HG02798 (cell line): Measurements from ENCODE around the gene GPR22.

Experiments used
- ATAC-seq: cut with Tn5 transposase; IDR thresholded peaks from one replicate; pipeline ENCODE4 v1.9.1; 2021; ENCODE audit warnings: mild to moderate bottlenecking; ENCODE audit not compliant: unreplicated experiment, poor library complexity

Gene GPR22

DNA sequence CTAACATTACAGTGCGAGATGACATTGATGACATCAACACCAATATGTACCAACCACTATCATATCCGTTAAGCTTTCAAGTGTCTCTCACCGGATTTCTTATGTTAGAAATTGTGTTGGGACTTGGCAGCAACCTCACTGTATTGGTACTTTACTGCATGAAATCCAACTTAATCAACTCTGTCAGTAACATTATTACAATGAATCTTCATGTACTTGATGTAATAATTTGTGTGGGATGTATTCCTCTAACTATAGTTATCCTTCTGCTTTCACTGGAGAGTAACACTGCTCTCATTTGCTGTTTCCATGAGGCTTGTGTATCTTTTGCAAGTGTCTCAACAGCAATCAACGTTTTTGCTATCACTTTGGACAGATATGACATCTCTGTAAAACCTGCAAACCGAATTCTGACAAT, 4.3 kb downstream of the GPR22 start:
- no peak for ATAC-seq

DNA sequence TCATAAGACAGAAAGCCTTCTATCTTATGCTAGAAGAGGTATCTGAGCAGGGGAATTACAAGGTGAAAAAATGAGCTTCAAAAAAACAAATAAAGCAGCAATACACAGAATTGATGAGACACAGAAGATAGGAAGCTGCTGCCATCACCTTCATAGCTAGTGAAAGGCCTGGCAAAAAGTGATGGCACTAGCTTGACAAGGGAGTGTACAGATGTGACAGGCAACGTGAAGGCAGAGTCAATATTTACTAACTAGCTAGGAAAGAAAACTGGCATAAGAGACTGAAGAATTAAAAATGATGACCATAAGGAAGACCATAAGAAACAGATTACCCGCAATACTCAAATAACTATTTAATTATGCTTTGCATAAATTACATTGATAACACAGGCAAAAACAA, 9.4 kb downstream of the GPR22 start:
- ATAC-seq, result no peak

DNA sequence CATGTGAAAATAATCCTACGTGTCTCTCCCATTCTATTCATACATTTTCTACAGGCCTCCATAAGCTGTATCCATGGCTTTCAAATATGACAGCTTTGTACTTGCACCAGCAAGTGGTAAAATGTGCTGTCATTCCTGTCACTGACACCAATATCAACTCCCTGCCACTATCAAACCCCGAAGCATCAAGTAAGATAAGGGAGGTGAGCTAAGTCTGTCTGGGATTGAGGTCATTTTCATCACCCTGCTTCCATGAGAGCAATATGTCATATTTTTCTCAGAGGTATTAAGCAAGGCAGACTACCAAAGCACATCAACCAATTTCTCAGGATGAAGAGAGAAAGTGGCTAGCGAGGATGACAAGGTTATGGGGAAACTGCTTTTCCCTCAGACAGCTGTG, 11.1 kb downstream of the GPR22 start:
- no peak for ATAC-seq

DNA sequence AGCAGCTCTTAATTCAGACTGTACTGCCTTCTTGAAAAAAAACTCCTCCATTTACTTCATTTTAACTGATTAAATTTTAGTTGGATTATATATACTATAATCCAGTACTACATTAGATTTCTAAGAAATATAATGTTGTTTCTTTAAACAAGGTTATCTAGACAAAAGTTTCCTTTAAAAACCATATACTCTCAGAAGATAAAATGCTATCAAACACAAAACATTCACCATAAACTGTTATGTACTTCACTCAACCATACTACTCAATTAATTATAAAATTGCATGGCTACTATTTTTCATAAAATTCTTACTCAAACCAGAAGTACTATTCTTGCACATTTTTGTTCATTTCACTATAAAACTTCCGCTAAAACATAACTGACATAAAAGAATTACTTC, 12.7 kb downstream of the GPR22 start:
- ATAC-seq, result no peak

DNA sequence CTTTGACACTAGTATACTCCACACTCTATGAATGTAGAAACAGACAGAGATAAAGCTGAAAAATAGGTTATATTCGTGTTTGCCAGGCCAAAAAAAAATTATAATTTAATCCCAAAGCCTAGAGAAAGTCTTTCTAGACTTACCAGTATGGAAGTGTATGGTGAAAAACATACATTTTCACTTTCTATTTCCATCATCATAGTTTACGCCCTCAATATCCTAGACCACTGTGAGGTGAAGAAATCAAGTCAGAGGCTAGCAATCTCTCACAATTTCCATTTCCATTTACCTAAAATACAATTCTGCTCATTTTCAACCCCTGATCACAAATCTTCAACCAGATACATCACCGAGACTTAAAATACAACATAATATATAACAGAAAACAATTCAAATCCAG, 16.2 kb downstream of the GPR22 start:
- ATAC-seq, result no peak

DNA sequence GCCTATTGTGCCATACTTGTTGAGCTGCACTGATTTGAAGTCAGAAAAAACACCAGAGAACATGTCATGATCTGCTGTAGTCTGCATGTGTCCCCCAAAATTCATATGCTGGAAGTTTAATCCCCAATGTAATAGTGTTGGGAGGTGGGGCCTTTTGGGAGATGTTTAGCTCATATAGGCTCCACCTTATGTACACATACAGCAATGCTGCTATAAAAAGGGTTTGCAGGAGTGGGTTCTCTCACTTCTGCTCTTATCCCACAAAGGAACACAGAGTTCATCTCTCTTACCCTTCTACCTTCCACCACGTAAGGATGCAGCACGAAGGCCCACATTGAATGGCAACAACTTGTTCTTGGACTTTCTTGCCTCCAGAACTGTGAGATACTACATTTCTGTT, 23.0 kb downstream of the GPR22 start:
- ATAC-seq, result no peak

DNA sequence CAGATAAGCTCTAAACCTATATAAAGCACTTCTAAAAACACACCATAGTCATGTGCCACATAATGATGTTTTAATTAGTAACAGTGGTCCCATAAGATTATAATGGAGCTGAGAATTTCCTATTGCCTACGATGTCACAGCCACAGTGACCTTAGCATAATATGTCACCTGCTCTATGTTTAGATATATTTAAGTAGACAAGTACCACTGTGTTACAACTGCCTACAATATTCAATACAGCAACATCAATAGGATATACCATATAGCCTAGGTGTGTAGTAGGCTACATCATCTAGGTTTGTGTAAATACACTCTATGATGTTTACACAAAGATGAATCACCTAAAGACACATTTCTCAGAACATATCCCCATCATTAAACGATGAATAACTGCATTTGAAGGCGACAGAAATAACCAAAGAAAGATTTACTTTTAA, 24.5 kb downstream of the GPR22 start:
- no peak for ATAC-seq

DNA sequence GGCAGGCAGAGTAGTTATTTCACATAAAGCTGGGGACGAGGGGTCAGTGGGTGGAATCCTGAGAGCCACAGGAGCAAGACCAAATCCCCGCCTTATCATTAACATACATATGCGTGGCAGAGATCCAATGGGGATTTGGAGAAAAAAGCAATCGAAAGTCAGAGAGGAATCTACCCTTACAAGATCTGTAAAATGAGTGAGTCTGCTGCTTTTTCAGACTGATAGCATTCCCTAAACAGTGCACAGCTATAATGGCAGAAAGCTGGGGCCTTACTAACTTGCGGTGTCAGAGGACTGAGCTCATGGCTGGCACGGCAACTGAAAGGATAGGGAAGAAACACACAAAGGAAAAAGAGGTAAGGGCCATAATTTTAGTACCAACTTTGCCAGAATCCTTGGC, 25.0 kb downstream of the GPR22 start:
- no peak for ATAC-seq

DNA sequence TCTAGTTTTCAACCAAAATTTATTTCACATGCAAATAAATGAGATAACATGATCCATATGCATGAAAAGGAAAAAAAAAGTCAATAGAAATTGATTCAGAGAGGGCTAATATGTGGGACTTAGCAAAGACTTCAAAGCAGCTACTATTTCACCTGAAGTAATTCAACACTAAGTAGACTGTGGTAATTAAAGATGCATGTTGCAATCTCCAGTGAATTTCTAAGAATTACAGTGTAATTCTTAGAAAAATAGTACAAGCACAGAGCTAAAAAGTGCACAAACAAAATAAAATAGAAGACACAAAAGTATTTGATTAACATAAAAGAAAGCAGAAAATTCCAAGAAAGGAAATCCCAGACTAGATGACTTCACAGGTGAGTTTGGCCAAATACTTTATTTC, 25.7 kb downstream of the GPR22 start:
- ATAC-seq, result no peak

DNA sequence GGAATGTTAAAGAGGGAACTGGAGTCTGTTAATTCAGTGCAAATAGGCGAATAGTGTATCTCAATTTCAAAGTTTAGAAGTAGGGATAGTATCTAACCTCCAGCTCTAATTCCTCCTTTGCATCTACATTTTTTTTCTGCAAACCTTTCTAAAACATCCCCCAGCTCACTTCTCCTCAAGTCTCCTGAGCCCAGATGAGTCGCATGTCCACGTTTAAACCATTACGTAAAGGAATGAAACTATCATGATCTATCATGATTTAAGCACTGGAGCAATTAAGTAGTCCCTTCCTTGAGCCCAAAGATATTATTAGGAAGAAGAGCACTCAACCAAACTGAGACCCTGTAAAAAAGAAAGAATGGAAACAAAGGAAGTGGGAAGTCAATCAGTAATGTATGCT, 29.9 kb downstream of the GPR22 start:
- ATAC-seq, result no peak

DNA sequence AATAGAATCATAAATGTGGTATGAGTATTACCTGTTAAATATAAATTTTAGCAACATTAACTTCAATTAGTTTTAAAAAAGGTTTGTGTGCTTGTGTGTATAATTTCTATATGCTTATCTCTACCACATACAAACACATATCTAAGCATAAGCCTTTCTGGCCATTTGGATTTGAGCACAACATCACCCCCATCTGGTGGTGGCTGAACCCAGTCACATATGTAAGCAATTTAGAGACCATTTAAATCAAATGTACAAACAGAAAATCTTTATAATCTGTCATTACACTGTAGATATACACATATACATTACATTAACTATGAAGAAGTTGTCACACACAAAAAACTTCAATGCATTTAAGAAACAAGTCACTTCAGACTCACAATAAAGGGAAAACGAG, 31.7 kb downstream of the GPR22 start:
- ATAC-seq, result no peak

DNA sequence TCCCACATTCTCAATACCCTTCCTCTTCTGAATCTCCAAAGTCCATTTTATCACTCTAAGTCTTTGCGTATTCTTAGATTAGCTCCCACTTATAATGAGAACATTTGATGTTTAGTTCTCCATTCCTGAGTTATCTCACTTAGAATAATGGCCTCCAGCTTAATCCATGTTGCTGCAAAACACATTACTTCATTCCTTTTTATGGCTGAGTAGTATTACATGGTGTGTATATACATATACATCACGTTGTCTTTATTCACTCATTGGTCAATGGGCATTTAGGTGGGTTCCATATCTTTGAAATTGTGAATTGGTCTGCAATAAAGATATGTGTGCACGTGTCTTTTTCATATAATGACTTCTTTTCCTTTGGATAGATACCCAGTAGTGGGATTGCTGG, 32.3 kb downstream of the GPR22 start:
- no peak for ATAC-seq

DNA sequence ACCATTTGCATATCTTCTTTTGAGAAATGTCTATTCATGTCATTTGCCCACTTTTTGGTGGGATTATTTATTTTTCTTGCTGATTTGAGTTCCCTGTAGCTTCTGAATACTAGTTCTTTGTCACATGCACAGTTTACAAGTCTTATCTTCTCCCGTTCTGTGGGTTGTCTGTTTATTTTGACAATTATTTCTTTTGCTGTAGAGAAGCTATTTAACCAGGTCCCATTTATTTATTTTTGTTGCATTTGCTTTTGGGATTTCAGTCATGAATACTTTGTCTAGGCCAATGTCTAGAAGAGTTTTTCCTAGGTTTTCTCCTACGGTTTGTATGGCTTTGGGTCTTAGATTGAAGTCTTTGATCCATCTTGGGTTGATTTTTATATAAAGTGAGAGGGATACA, 32.9 kb downstream of the GPR22 start:
- no peak for ATAC-seq

DNA sequence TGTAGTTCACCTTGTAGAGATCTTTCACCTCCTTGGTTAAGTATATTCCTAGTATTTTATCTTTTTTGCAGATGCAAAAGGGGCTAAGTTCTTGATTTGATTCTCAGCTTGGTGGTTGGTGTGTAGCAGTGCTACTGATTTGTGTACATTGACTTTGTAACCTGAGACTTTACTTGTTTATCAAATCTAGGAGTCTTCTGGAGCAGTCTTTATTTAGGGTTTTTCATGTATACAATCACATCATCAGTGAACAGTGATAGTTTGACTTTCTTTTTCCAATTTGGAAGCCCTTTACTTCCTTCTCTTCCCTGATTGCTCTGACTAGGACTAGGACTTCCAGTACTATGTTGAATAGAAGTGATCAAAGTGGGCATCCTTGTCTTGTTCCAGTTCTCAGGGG, 33.8 kb downstream of the GPR22 start:
- no peak for ATAC-seq

DNA sequence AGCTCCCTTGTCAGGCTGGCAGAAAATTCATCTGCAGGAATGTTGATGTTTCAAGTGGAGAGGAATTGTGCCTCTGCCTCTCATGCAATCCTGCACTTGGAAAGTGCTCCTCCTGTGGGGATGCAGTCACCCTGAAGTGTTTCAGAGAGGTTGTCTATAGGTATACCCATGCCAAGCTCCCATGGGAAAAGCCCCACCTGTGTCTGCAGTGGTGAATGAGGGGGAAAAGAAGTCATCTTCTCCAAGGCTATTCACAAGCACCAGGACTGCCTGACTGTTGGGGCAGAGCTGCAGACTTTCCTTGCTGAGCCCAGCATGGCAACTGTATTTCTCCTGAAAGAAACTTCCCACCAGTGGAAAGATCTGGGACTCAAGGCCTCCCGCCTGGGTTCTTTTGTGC, 35.5 kb downstream of the GPR22 start:
- no peak for ATAC-seq

DNA sequence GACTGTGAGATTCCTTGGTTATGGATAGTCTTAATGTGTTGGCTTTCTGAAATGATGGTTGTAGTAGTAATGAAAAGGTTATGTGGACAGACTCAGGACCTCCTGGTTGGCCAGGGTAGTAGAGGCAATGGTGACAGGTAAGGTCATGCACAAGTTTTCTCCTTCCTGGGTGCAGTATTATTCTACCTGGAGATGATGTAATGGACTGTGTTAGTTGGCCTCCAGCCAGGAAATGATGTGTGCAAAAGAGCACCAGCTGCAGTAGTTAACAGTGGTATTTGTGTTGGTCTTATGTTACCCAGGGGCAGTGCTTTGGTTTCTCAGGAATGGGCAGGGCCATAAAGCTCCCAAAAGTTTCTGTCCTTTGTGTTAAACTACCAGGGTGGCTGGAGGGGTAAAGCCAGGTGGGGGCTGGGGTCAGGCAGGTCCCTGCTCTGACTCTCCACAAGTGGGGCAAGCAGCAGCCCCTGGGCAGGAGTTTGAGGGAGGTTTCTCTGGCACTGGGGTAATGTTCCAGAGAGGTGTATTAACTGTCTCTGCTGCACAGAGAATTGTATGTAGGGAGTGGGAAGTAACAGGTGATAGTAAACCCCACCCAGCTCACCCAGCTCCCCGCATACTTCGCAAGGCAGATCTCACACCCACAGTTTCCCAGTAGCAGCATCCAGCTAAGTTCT, 36.3 kb downstream of the GPR22 start:
- ATAC-seq, result no peak

DNA sequence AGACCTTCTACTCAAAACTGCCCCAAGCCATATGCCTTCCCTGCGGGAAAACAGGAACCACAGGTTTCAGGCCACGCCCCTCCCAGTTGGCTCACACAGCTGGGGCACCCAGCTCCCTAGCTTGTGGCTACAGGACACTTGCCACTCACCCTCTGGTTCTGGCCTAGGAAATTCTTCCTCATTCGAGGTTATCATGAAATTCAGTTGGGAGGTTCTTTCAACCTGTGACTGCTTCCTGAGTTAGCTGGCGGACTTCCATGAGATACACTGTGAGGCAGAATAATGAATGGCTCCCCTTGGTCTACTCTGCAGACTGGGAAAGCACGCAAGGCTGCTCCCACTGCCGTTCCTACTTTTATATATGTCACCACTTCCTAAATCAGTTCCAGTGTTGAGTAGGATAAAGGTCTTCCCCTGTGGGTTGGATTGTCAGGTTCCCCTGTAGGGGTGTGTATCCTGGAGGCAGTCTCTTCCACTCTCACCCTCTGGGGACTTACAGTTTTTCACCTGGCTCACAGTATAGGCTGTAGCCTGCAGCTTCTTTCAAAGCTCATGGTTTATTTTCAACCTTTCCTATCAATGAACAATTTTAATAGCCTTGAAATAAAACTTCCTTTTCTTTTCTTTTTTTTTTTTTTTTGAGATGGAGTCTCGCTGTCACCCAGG, 37.0 kb downstream of the GPR22 start:
- ATAC-seq, result no peak
